HG03064 (cell line): Measurements from ENCODE around the gene PNRC1.
"Not testable (repeated sequence)": the region's sequence is repeated elsewhere in the genome, so short reads cannot be mapped to it uniquely, and the experiment has no call there.

Source experiments
- ATAC-seq: cut with Tn5 transposase; IDR thresholded peaks from one replicate; pipeline ENCODE4 v1.9.1; 2021; ENCODE audit warnings: low read depth; ENCODE audit not compliant: unreplicated experiment

PNRC1 gene

DNA sequence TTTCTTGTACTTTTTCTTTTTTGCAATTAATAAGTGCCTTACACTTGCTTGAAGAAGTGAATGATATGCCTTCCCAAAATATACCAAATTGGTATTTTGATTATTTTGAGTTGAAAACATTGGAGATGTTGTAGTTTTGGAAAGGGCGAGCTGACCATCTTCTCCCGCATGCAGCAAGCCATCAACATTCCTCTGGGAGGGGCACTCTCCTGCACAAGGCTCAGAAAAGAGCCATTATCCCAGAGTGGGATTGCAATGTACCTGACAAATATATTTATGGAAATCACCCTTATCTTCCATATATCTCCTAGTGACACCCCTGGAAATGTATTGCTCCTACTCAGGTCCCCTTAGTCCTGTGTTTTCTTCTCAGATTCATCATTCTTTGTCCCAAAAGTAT, 22.8 kb upstream of the PNRC1 start:
- no peak for ATAC-seq

DNA sequence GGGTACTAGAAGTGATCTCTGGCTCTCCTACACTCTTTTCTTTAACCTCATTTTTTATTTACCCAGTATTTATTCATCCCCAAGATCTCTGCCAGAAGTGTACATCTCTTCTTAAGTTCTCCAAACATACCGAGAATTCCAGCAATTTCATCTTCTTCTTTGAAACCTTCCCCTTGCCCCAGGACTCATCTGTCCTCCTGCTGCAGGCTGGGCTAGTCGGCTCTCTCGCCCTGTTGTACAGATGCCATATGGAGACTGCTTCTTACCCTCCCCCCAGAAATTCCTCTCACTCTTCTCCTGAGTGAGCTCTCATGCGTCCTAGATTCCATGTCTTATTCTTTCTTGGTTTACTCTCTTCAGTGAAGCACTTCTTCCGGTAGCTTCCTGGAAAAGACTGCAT, 21.9 kb upstream of the PNRC1 start:
- no peak for ATAC-seq

DNA sequence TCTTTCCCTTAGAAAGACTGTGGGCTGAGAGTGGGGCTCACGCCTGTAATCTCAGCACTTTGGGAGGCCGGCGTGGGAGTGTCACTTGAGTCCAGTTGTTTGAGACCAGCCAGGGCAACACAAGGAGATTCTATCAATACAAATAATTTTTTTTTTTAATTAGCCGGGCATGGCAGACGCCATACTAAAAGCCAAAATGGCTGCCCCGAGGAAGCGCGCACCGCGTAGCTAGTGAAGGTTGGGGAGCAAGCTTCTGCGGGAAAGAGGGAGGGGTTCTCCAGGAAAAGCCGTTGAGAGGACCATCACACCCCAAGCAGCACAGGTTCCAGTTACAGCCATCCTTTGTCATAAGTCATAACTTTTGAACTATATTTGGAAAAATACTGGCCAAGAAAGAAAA, 21.3 kb upstream of the PNRC1 start:
- no peak for ATAC-seq

DNA sequence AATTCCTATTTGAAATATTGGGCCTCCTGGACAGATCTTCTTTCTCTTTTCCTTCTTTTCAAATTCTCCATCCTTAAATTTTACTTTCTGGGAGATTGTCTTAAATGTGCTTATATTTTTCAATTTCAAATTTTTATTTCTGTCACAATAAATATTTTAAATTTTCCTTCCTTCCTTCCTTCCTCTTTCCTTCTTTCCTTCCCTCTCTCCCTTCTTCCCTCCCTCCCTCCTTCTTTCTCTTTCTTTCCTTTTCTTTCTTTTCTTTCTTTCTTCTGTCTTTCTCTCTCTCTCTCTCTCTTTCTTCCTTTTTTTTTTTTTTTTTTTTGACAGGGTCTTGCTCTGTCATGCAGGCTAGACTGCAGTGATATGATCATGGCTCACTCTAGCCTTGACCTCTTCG, 16.7 kb upstream of the PNRC1 start:
- ATAC-seq: no peak

DNA sequence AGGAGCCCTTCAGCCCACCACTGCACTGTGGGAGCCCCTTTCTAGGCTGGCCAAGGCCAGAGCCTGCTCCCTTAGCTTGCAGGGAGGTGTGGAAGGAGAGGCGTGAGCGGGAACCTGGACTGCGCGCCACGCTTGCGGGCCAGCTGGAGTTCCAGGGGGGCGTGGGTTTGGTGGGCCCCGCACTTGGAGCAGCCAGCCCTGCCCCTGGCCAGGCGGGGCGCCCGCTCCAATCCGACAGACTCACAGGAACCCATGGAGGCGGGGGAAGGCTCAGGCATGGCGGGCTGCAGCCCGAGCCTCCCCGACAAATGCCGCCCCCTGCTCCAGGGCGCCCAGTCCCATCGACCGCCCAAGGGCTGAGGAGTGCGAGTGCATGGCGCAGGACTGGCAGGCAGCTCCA, 15.6 kb upstream of the PNRC1 start:
- not testable (repeated sequence) for ATAC-seq

DNA sequence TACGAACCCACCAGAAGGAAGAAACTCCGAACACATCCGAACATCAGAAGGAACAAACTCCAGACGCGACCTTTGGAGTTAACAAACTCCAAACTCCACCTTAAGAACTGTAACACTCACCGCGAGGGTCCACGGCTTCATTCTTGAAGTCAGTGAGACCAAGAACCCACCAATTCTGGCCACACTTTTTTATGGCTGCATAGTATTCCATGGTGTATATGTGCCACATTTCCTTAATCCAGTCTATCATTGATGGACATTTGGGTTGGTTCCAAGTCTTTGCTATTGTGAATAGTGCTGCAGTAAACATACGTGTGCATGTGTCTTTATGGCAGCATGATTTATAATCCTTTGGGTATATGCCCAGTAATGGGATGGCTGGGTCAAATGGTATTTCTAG, 14.4 kb upstream of the PNRC1 start:
- not testable (repeated sequence) for ATAC-seq

DNA sequence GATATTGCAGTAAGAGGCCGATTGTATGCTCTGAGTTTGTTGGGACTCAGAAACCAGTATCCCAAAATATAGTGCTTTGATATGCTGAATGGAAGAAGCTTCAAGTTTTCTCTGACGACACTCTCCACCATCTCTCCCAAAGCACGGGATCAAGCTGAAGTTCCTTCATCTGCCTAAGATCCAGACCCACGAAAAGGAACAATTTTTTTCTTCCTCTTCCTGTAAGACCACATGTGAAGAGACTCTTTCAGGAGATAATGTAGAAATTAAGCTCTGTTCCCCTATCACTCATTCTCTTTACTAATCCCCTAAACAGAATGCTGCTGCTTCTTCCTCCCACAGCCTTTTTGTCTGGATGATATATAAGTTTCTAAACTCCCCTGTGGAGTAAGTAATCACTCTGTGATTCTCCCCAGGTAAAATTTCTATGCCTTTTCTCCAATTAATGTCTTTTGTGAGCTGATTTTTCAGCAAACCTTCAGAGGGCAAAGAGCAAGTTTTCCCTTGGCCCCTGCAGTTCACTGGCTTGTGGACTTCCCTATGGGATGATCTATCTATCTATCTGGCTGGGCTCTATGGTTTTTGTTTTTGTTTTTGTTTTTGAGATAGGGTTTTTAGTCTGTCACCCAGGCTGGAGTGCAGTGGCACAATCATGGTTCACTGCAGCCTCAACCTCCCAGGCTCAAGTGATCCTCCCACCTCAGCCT, 13.5 kb upstream of the PNRC1 start:
- no peak for ATAC-seq

DNA sequence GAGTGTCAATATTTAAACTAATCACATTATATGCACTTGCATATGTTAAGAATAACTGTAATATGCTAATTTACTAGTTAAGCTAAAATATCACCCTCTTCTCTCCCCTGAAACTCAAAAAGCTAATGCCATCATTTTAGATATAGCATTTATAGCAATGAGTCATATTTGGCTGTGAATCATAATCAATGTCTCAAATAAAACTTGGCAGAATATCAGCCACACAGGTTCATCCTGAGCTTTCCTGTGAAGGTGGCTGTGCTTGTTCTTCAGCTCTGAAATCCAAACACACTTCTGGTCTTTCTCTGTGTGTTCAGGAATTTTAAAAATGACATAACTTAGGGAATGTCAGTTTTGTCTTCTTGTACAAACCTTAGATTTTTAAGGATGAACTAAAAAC, 12.8 kb upstream of the PNRC1 start:
- ATAC-seq: no peak

DNA sequence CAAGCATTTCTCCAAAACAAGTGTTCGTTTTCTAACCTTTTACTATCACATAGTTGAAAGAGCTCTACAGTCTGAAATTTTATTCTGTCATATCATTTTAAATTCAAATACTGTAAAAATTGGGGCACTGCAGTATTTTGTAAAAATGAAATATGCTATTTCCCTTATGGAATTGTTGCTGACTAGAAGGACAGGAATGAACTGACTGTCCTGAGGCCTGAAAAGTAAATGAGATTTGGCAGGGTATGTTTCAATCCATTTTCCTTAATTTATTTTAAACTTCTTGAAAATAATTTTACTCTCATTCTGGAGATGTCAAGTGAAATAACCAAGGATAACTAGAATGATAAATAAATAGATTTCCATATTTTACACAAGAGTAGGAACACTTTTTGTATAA, 11.9 kb upstream of the PNRC1 start:
- no peak for ATAC-seq

DNA sequence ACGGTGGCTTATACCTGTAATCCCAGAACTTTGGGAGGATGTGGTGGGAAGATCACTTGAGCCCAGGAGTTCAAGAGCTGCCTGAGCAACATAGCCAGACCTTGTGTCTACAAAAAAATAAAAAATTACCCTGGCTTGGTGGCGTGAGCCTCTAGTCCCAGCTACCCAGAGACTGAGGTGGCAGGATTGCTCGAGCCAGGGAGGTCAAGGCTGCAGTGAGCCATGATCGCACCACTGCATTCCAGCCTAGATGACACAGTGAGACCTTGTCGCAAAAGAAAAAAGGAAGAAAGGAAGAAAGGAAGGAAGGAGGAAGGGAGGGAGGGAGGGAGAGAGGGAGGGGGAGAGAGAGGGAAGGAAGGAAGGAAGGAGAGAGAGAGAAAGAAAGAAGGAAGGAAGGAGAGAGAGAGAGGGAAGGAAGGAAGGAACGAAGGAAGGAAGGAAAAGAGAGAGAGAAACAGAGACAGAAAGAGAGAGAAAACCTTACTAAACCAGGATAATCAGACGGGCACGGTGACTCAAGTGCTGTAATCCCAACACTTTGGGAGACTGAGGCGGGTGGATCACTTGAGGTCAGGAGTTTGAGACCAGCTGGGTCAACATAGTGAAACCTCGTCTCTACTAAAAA, 10.9 kb upstream of the PNRC1 start:
- ATAC-seq: no peak

DNA sequence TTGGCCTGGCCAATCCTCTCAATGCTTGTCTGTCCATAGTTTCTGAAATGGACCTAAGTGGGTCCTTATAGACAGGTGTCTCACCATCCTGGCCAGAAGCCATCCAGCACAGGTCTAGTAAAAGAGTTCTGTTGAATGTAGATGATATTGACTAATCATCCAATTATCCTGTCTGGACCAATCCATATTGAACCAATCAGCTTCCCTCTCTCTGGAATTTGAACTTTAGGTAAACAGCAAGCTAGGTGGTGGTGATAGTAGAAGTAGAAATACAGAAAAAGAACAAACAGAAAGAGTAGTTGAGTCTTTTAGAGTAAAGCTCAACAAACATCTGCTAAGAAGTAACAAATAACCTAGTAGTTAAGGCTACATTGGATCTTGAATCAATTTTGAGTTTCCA, 9.5 kb upstream of the PNRC1 start:
- no peak for ATAC-seq

DNA sequence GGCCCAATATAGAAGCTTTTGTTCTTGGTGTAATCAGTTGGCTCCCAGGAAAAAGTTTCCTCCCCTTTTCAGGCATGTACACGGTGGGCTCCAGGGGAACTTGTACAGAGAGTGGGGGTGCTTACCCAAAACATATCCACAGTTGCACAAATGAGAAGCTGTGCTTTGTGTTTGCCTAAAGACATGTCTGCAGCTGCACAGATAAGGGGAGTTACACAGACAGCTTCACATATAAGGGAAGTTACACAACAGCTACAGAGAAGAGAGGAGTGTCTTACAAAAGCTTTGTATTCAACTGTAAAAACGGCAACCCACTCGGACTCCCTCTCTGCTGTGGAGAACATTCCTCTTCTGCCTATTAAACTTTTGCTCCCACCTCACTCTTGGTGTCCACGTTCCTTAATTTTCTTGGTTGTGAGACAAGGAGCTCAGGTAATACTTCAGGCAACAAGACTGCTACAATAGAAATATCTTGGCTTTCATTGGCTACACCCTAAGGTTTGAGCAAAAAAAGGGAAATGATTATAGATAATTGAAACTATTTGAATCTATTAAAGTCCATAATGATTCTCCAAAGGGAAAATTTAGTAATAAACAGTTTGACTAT, 7.4 kb upstream of the PNRC1 start:
- no peak for ATAC-seq

DNA sequence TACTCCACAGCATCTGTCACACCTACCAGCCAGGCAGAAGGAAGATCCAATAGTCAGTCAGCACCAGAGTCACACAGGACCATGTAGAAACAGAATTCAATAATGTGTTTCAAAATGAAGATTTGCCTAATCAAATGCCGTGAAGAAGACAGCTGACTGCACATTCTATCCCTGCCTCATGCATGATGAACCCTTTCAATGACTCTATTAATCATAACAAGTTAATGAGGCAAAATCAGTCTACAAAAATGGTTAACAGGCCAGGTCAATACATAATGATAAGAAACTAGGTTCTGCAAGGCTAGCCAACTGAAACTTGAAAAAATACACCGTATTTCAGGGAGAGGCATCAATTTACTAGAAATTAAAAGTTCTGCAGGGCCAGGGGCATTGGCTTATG, 6.7 kb upstream of the PNRC1 start:
- ATAC-seq: no peak

DNA sequence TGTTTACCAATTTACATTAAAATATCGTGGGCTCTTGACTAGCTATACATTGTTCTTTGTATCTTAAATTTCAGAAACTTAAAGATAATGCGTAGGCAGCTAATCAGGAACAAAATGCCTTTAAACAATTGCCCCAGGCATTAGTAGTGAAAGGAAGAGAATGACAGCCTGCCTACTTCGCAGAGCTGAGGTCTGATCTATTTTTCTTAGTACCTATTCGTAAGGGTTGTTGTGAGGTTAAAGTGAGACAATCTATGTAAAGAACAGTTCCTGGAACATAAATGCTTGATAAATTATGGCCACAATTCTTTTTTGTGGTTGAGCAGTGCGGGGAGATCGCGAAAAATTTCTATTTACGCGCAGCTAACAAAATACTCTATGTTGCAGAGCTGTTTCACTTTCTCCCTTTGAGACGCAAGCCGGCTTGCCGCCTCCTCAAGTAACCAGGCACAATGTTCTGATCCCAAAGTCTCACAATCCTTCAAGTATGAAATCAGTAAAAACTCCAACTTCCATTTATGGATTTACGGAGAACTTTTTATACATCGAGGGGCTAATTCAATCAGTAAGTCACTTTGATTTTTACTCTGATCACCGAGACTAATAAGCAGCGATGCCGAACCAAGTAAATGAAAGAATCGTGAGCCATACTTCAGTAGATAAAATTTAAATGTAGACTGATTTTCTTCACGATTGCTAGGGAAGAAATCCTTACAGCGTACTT, 878 bp upstream of the PNRC1 start:
- no peak for ATAC-seq

DNA sequence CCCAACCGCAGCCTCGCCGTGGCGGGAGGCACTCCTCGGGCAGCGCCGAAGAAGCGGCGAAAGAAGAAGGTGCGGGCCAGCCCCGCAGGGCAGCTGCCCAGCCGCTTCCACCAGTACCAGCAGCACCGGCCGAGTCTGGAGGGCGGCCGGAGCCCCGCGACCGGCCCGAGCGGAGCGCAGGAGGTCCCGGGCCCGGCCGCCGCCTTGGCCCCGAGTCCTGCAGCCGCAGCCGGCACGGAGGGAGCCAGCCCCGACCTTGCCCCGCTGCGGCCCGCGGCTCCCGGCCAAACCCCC, 525 bp downstream of the PNRC1 start:
- ATAC-seq: peak; percentile 6

DNA sequence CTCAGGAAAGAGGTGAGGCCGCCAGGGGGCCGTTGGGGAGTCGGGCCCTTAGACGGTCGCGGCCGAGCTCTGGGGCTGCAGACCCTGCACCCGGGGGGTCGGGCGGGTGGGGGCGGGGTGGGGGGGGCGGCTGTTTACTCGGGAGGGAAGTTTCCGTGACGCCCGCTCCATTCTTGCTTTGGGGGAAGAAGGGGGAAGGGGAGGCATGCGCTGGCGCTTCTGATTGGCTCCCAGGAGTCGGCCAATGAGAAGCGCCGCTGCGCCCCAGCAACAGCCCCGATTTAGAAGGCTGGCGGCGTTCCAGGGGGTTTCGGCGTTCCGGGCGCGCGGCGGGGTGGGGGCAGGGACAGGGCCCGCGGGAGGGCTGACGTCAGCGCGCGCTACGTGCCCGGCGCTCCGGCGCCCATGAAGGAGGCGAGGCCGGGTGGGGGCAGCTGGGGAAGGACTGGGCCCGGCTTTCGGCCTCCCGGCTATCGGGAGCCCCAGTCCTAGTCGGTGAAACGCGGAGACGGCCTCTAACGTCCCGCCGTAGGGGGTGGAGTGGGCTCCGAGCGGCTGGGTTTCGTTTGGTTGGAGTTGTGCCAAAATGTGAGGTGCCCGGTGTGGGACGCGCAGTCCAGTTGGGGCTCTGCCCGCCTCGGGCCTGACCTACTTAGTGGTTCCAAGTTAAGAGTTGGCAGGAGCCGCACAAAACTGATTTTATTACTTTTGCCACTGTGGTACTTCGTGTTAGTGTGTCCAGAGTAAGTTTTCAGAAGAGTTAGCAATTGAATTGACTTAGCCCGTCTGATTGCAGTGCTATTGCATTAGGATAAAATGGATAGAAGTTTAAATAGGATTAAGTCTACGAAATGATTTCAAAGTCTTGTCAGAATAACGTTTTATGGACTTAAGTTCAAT, 1.1 kb downstream of the PNRC1 start:
- peak; percentile 51 for ATAC-seq

DNA sequence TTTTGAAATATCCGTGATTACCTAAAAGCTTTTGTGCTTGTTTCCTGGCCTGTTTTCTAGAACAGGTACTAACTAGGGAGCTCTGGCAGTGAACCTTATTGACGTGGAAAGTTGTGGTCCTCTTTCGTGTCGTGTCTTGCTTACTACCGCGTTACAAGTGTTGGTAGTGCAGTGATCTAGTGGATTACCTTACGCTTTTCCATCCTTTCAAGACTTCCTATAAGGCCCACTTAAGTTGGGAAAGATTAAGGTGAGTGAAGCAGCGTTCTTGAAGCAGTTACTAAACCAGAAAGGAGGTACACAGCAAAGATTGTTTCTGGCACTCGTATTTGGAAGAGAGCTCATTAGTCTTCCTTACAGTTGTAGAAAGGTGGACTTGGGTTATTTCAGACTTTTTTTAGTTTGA, 1.9 kb downstream of the PNRC1 start:
- ATAC-seq: no peak

DNA sequence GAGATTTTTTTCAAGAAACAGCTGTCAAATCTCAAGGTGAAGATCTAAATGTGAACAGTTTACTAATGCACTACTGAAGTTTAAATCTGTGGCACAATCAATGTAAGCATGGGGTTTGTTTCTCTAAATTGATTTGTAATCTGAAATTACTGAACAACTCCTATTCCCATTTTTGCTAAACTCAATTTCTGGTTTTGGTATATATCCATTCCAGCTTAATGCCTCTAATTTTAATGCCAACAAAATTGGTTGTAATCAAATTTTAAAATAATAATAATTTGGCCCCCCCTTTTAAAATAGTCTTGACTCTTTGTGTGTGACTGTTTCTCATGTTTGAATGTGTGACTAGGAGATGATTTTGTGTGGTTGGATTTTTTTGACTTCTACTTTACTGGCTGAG, 4.0 kb downstream of the PNRC1 start:
- ATAC-seq: no peak

DNA sequence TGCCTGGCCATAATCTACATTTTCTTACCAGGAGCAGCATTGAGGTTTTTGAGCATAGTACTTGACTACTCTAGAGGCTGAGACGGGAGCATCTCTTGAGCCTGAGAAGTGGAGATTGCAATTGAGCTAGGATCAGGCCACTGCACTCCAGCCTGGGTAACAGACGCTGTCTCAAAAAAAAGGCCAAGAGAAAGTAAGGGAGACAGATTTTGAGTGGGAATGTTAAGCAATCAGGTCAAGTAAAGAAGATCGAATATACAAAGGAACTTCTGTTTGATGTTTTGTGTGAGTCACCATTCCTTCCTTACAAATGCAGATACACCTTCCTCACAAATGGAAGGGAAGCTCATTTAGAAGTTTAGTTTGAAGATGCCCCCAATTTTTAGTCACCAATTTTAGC, 4.4 kb downstream of the PNRC1 start:
- no peak for ATAC-seq

DNA sequence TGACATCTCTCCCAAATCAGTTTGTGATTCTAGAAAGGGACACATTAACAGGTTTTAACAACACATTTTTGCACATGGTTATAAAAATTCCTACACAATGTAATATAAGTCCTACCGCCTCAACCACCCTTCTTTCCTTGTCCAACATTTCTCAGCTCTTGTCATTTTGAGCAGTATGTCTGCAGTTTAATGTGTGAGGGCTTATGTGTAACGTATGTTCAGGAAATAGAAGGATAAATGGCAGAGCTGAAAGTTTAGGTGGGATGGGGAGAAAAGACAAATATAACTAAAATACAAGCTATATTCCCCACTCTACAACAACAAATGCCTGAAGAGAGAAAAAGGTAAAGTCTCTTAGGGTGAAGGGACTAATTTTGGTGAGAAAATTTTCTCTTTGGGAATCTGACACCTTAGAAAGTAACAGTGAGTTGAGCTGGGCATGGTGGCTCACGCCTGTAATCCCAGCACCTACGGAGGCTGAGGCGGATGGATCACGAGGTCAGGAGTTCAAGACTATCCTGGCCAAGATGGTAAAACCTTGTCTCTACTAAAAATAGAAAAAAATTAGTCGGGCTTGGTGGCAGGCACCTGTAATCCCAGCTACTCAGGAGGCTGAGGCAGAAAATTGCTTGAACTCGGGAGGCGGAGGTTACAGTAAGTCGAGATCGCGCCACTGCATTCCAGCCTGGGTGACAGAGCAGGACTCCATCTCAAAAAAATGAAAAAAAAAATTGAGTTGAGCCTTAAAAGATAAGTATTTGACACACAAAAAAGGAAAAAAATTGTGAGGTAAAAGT, 5.1 kb downstream of the PNRC1 start:
- ATAC-seq: no peak
